Vagina (tissue), 2 donors: ENCODE data around the gene CNIH1.

Experiments used
- CTCF ChIP-seq, 3 experiments: fragments of 450-650 bp in 2 of 3; fragments of 200-600 bp in 1 of 3; sonication (generic) in 1 of 3; IDR thresholded peaks; one replicate each; pipeline ENCODE4 v1.5.1; 2017 to 2019; ENCODE audit warnings: antibody characterized with exemption in 3 of 3, mild to moderate bottlenecking in 2 of 3, moderate library complexity in 2 of 3
- POLR2A ChIP-seq, 2 donors: fragments of 450-650 bp; IDR thresholded peaks; one replicate each; pipeline ENCODE4 v1.6.1; 2017; ENCODE audit warnings: antibody characterized with exemption in 2 of 2, mild to moderate bottlenecking in 2 of 2, moderate library complexity in 2 of 2
- POLR2AphosphoS5 ChIP-seq, 2 donors: sonication (generic); formaldehyde crosslinking; IDR thresholded peaks; one replicate each; pipeline ENCODE4 v1.9.0; 2017; ENCODE audit warnings: antibody characterized with exemption in 2 of 2, mild to moderate bottlenecking in 2 of 2, low read depth in 1 of 2; ENCODE audit not compliant: insufficient read depth in 1 of 2

GRCh38 chr14:54425068-54425467 is 16.1 kb downstream of the CNIH1 start:
- TF ChIP-seq CTCF (IDR thresholded peaks at IDR 0.05) (no peak), POLR2A (IDR thresholded peaks at IDR 0.05) (no peak), POLR2AphosphoS5 (IDR thresholded peaks at IDR 0.05; ENCODE audit: insufficient read depth in 1 of 2, low read depth in 1 of 2) (no peak)
